Liver (tissue), 9 donors: ENCODE measurements around the gene UQCR10. TPM values are rescaled to one million over a fixed set of nuclear protein-coding genes. Genes with fewer than 3 reads are reported as not detected.
A peak's percentile ranks its signal among the peaks of the same experiment; 100 is the strongest.

Experiments
- DNase-seq: peaks from one replicate; pipeline ENCODE4 v3.0.0-alpha.2; 2017; ENCODE audit warnings: low spot score
- H3K27ac ChIP-seq, 2 donors: one replicate each; pipeline ENCODE4 v1.7.0; 2013; ENCODE audit warnings: inconsistent platforms in 2 of 2, low read length in 2 of 2, control low read depth in 1 of 2, low read depth in 1 of 2, mild to moderate bottlenecking in 1 of 2
- H3K27me3 ChIP-seq, 4 donors: one replicate each; pipeline versions ENCODE4 v1.6.1 to v1.7.0; 2013; ENCODE audit warnings: low read length in 3 of 4, inconsistent platforms in 1 of 4, mild to moderate bottlenecking in 1 of 4, moderate library complexity in 1 of 4; ENCODE audit not compliant: control insufficient read depth in 4 of 4, insufficient read depth in 4 of 4
- H3K36me3 ChIP-seq, 4 donors: one replicate each; pipeline versions ENCODE4 v1.6.1 to v1.7.0; 2013; ENCODE audit warnings: low read length in 3 of 4, mild to moderate bottlenecking in 3 of 4, low read depth in 1 of 4, moderate library complexity in 1 of 4; ENCODE audit not compliant: control insufficient read depth in 4 of 4, insufficient read depth in 3 of 4
- H3K4me1 ChIP-seq, 4 donors: one replicate each; pipeline versions ENCODE4 v1.6.1 to v1.7.0; 2013; ENCODE audit warnings: low read length in 3 of 4, mild to moderate bottlenecking in 3 of 4, moderate library complexity in 1 of 4; ENCODE audit not compliant: control insufficient read depth in 4 of 4, insufficient read depth in 4 of 4
- H3K4me3 ChIP-seq, 3 donors: one replicate each; pipeline versions ENCODE4 v1.6.1 to v1.7.0; 2013; ENCODE audit warnings: low read length in 3 of 3, control low read depth in 1 of 3, low read depth in 1 of 3, mild to moderate bottlenecking in 1 of 3
- H3K9ac ChIP-seq, 2 donors: one replicate each; pipeline ENCODE4 v1.7.0; 2013; ENCODE audit warnings: low read length in 2 of 2, mild to moderate bottlenecking in 2 of 2, moderate library complexity in 2 of 2, control low read depth in 1 of 2, low read depth in 1 of 2
- H3K9me3 ChIP-seq, 4 donors: one replicate each; pipeline versions ENCODE4 v1.6.1 to v1.7.0; 2013; ENCODE audit warnings: low read length in 3 of 4; ENCODE audit not compliant: control insufficient read depth in 4 of 4
- CTCF ChIP-seq: fragments of 150-350 bp; IDR thresholded peaks from 2 replicates; pipeline ENCODE4 v1.5.1; 2017; ENCODE audit warnings: improper control_type of control experiment, low read depth, low read length; ENCODE audit not compliant: missing input control
- EGR1 ChIP-seq, 2 donors: IDR thresholded peaks; 2 replicates each; pipeline ENCODE4 v1.6.1; 2016 to 2018; ENCODE audit warnings: antibody characterized with exemption in 2 of 2, low read depth in 2 of 2
- FOXA2 ChIP-seq: IDR thresholded peaks from 2 replicates; pipeline ENCODE4 v1.6.1; 2016; ENCODE audit warnings: antibody characterized with exemption
- GABPA ChIP-seq, 2 donors: IDR thresholded peaks in 1 of 2; conservative IDR thresholded peaks in 1 of 2; 2 replicates each; pipeline ENCODE4 v1.6.1; 2016; ENCODE audit warnings: antibody characterized with exemption in 2 of 2, mild to moderate bottlenecking in 1 of 2, moderate library complexity in 1 of 2
- HNF4A ChIP-seq, 2 donors: conservative IDR thresholded peaks; 2 replicates each; pipeline ENCODE4 v1.6.1; 2016; ENCODE audit warnings: antibody characterized with exemption in 2 of 2, mild to moderate bottlenecking in 2 of 2
- JUND ChIP-seq, 2 donors: IDR thresholded peaks; 2 replicates each; pipeline ENCODE4 v1.6.1; 2016; ENCODE audit warnings: antibody characterized with exemption in 2 of 2
- MAX ChIP-seq: IDR thresholded peaks from 2 replicates; pipeline ENCODE4 v1.6.1; 2016; ENCODE audit warnings: antibody characterized with exemption
- NR2F2 ChIP-seq: IDR thresholded peaks from 2 replicates; pipeline ENCODE4 v1.6.1; 2016; ENCODE audit warnings: antibody characterized with exemption
- RAD21 ChIP-seq, 2 donors: IDR thresholded peaks; 2 replicates each; pipeline ENCODE4 v1.6.1; 2016; ENCODE audit warnings: antibody characterized with exemption in 2 of 2, mild to moderate bottlenecking in 2 of 2
- REST ChIP-seq: IDR thresholded peaks from 2 replicates; pipeline ENCODE4 v1.6.1; 2016; ENCODE audit warnings: antibody characterized with exemption, mild to moderate bottlenecking
- RXRA ChIP-seq, 2 donors: IDR thresholded peaks; 2 replicates each; pipeline ENCODE4 v1.6.1; 2017 to 2018; ENCODE audit warnings: antibody characterized with exemption in 2 of 2, mild to moderate bottlenecking in 1 of 2
- TAF1 ChIP-seq: conservative IDR thresholded peaks from 2 replicates; pipeline ENCODE4 v1.6.1; 2016; ENCODE audit warnings: antibody characterized with exemption, mild to moderate bottlenecking
- WGBS: extraction: QIAGEN DNeasy Blood & Tissue Kit; methylation state at CpG from one replicate; pipeline ENCODE4 v1.1.7; 2013; 5-methylcytosine and 5-hydroxymethylcytosine counted together
- polyA plus RNA-seq, 2 donors: library from polyadenylated mRNA; stranded (reverse) in 1 of 2; unstranded in 1 of 2; fragments of 200-250 nt in 1 of 2; fragments of >200 nt in 1 of 2; fragmentation: Nextera tagmentation in 1 of 2; extraction: Ambion mirVana in 1 of 2; gene quantifications; one replicate each; pipeline versions ENCODE4 v1.2.1 to v1.2.3, GENCODE V29; 2013 to 2015
- total RNA-seq, 2 donors: library from RNA; depleted of rRNA; stranded (reverse); fragments of >200 nt; gene quantifications; one replicate each; pipeline ENCODE4 v1.2.3, GENCODE V29; 2014
- donor health status: healthy.
- donor health status: healthy.
- donor health status: healthy.
- donor health status: healthy.
- donor health status: healthy.

The UQCR10 gene
- total and polyA plus RNA-seq, 4 donors: 40.2 to 243 (median 102) TPM

- Histone ChIP-seq H3K27me3 (peaks cover 0 to 4% (median 2%) of the 10 kb centered on the region in 4 donors), H3K27ac (no peak within 1 kb of the TSS), H3K36me3 (no peaks in the 10 kb centered on the region), H3K4me3 (peak within 1 kb of the TSS in 1 of 3 donors; percentile 38), H3K9ac (no peak within 1 kb of the TSS), H3K4me1 (peaks cover 0 to 8% (median 2%) of the 10 kb centered on the region in 4 donors), H3K9me3 (no peaks in the 10 kb centered on the region)
- WGBS: 2% methylated on average over 115 of the region's 115 CpGs
- TF ChIP-seq HNF4A (conservative IDR thresholded peaks at IDR 0.05) (no peak), REST (no peak), RXRA (IDR thresholded peaks at IDR 0.05) (no peak), CTCF (no peak), NR2F2 (no peak), FOXA2 (no peak), JUND (IDR thresholded peaks at IDR 0.05) (no peak), RAD21 (IDR thresholded peaks at IDR 0.05) (no peak), GABPA (IDR thresholded peaks at IDR 0.05 in 1 of 2, conservative IDR thresholded peaks at IDR 0.05 in 1 of 2) (no peak), EGR1 (IDR thresholded peaks at IDR 0.05; ENCODE audit: low read depth in 2 of 2) (no peak), TAF1 (no peak), MAX (no peak)
- no peak for DNase-seq
Observed at GRCh38 chr22:29719899-29720645, 47.1 kb upstream of the UQCR10 start, which contains the start of gene CABP7. TSS of gene CABP7 (plus strand) at chr22:29720003. CDS start at chr22:29720425, 422 bp downstream.

GRCh38 chr22:29720811-29721323 is 46.3 kb upstream of the UQCR10 start:
- H3K36me3 ChIP-seq: no peaks in the 10 kb centered on the region
- peak overlapping the region in 1 of 3 donors; percentile 38 for H3K4me3 ChIP-seq
- peaks cover 0 to 8% (median 2%) of the 10 kb centered on the region in 4 donors for H3K4me1 ChIP-seq
- H3K27me3 ChIP-seq: peaks cover 0 to 4% (median 2%) of the 10 kb centered on the region in 4 donors
- 8% methylated on average over 53 of the region's 53 CpGs for WGBS
- no peaks in the 10 kb centered on the region for H3K9me3 ChIP-seq
- TF ChIP-seq NR2F2 (no peak), CTCF (no peak), JUND (IDR thresholded peaks at IDR 0.05) (no peak), EGR1 (IDR thresholded peaks at IDR 0.05; ENCODE audit: low read depth in 2 of 2) (no peak), FOXA2 (no peak)
- no peak overlapping the region for H3K9ac ChIP-seq
- DNase-seq: no peak
- H3K27ac ChIP-seq: no peak overlapping the region
